GM12874 (cell line): ENCODE measurements around the gene SIPA1L3.

Experiments used
- CTCF ChIP-seq: IDR thresholded peaks from 2 replicates; pipeline ENCODE4 v1.5.1; 2011; ENCODE audit warnings: low read depth, mild to moderate bottlenecking, control low read depth, low read length, moderate library complexity; ENCODE audit not compliant: insufficient read depth

SIPA1L3 gene

GRCh38 chr19:38211766-38212165 lies 304.8 kb downstream of the SIPA1L3 start:
- no peak for TF ChIP-seq CTCF

DNA sequence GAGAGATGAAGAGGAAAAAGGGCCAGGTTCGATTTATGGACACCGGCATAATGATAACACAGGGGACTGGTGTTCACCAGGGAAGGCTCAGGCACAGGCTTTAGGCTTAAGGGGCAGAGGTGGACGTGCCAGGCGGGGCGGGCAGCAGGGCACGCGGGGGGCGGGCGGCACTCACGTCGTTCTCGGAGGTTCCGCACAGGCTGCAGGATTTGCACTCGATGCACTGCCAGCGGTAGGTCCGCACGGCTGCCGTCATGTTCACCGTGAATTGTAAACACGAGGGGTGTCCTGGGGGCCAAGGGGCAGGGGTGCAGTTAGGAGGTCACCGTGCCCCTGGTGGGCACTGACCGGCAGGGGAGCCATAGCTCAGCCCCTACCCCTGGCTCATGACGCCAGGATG lies 306.5 kb downstream of the SIPA1L3 start:
- no peak for TF ChIP-seq CTCF

DNA sequence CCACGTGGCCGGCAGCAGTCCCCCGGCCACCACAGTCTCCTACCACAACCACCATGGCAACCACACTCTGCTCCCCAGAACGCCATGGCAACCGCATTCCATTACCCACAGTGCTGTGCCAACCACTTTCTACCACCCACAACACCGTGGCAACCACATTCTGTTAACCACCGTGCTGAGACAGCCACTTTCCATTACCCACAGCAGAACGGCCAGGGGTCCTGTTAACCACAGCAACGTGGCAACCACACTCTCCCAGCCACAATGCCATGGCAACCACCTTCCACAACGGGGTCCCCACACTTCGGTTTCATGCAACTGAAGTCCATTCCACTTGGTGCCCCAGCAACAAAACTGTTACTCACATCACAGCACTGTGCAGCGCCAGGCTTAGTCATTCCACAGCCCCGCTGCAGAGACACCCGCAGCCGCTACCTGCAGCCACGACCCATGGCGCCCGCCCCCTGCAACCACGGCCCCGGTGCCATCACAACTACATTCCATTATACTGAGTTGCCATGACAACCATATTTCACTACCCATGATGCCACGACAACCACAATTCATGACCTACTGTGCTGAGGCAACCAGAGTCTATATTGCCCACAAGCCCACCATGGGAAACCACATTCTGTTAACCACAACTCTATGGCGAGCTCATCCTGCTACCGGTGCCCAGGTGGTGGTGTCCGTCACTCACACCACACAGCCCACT lies 307.1 kb downstream of the SIPA1L3 start:
- no peak for TF ChIP-seq CTCF

DNA sequence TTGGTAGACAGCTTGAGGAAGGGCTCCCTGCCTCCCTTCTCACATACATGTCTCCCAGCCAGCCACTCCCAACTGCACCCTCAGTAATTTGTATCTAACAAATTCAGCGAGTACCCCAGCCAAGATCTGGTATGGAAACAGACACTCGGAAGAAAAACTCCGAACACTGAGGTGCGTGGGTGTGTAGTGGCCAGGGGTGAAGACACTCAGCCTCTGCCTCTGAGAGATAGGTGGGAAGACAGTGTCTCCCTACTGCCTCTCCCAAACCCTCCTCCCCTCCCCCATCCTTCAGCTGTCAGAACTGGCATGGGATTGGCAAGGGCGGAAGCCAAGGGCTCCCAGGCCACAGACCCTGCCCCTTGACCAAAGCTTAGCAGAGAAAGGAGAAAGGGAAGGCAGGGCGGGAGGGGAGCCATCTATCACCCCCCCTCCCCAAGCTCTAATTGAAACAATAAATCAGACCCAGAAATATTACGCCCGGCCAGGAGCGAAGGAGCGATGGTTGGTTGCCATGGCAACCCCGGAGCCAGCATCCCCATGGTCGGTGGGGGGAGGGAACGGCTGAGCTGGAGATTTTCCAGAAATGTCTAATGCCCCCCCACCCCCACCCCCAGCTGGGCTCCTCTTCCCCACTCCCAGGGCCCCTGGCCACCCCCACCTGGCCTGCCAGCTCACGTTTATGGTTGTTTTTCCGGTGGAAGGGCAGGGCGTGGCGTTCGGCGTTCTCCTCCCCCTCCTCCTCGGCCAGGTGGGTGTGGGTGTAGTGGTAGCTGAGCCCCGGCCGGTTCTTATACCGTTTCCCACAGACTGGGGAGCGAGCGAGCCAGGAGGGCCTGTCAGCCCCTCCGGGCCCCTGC lies 310.0 kb downstream of the SIPA1L3 start:
- TF ChIP-seq CTCF, result no peak

DNA sequence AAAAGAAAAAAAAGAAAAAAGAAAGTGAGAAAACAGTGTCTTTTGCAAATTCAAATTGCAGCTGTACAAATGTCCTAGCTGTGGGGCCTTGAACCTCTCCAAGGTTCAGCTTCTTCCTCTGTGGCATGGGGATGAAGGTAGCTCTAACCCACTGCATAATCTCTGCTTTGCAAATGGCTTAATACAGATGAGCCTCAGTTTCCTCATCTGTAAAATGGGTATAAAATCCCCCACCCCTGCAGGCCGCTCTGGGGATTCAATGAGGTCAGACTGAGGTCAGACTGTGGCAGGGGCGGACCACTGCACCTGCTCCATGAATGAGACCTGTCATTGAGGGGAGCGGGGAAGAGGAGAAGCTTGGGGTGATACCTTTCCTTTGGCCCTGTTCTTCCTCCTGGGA lies 311.2 kb downstream of the SIPA1L3 start:
- TF ChIP-seq CTCF, result no peak

DNA sequence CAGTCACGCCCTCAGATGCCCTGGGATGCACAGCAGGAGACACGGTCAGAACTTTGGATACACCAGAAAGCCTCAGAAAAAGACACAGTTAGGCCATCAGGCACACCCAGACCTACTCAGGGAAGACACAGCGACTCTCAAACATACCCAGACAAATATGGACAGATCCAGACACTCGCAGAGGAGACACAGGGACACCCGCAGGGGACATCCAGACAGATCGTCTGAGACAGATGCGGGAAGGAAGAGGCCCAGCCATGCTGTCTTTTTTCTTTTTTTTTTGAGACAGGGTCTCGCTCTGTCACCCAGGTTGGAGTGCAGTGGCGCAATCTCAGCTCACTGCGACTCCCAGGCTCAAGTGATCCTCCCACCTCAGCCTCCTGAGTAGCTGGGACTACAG lies 312.2 kb downstream of the SIPA1L3 start:
- TF ChIP-seq CTCF, result no peak

DNA sequence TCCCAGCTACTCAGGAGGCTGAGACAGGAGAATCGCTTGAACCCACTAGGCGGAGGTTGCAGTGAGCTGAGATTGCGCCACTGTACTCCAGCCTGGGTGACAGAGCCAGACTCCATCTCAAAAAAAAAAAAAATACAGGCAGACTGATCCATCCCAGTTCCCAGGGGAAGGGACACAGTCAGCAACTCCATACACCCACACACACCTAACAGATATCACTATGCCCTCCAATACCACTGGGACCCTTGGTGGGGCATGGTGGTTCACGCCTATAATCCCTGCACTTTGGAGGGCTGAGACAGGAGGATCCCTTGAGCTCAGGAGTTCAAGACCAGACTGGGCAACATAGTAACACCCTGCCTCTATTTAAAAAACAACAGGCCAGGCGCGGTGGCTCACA lies 314.4 kb downstream of the SIPA1L3 start:
- no peak for TF ChIP-seq CTCF
